Endodermal cell (in vitro differentiated cells): ENCODE measurements around the gene PSD2. TPM values are rescaled to one million over a fixed set of nuclear protein-coding genes. Genes with fewer than 3 reads are reported as not detected.

Source experiments
- DNase-seq: peaks from one replicate; pipeline ENCODE4 v3.0.0-alpha.2; 2017
- H3K27ac ChIP-seq: 2 replicates; pipeline ENCODE4 v1.5.1; 2013; ENCODE audit warnings: mild to moderate bottlenecking, low read depth, low read length, moderate library complexity
- H3K27me3 ChIP-seq: 2 replicates; pipeline ENCODE4 v1.6.1; 2013; ENCODE audit warnings: mild to moderate bottlenecking, low read length, moderate library complexity; ENCODE audit not compliant: insufficient read depth, control insufficient read depth, poor library complexity, severe bottlenecking
- H3K36me3 ChIP-seq: 2 replicates; pipeline ENCODE4 v1.7.0; 2013; ENCODE audit warnings: mild to moderate bottlenecking, low read length, moderate library complexity; ENCODE audit not compliant: control insufficient read depth, insufficient read depth
- H3K4me1 ChIP-seq: one replicate; pipeline ENCODE4 v1.7.0; 2013; ENCODE audit warnings: low read length; ENCODE audit not compliant: control insufficient read depth, insufficient read depth
- H3K4me3 ChIP-seq: 2 replicates; pipeline ENCODE4 v1.5.1; 2013; ENCODE audit warnings: mild to moderate bottlenecking, low read length, moderate library complexity
- H3K9ac ChIP-seq: 2 replicates; pipeline ENCODE4 v1.6.1; 2013; ENCODE audit warnings: mild to moderate bottlenecking, low read length, moderate library complexity; ENCODE audit not compliant: poor library complexity, severe bottlenecking; ENCODE audit errors: extremely low read depth
- H3K9me3 ChIP-seq: 2 replicates; pipeline ENCODE4 v1.6.1; 2013; ENCODE audit warnings: mild to moderate bottlenecking, low read length, moderate library complexity; ENCODE audit not compliant: control insufficient read depth
- H3K27ac Mint-ChIP-seq: 2 replicates; pipeline ENCODE4 v1.8.0; 2020; ENCODE audit warnings: mixed read lengths
- H3K27me3 Mint-ChIP-seq: 2 replicates; pipeline ENCODE4 v1.8.0; 2021; ENCODE audit warnings: mild to moderate bottlenecking, mixed read lengths; ENCODE audit not compliant: insufficient read depth
- H3K36me3 Mint-ChIP-seq: 2 replicates; pipeline ENCODE4 v1.8.0; 2020; ENCODE audit warnings: low read depth, mixed read lengths
- H3K4me1 Mint-ChIP-seq: 2 replicates; pipeline ENCODE4 v1.8.0; 2020; ENCODE audit warnings: mixed read lengths
- H3K4me3 Mint-ChIP-seq: 2 replicates; pipeline ENCODE4 v1.8.0; 2020; ENCODE audit warnings: mild to moderate bottlenecking, moderate library complexity, mixed read lengths
- H3K9me3 Mint-ChIP-seq: 2 replicates; pipeline ENCODE4 v1.8.0; 2020; ENCODE audit warnings: mild to moderate bottlenecking, mixed read lengths
- CTCF ChIP-seq: fragments of 200-600 bp; sonication (generic); conservative IDR thresholded peaks from 2 replicates; pipeline ENCODE4 v1.5.0; 2021; ENCODE audit warnings: antibody characterized with exemption, mild to moderate bottlenecking
- WGBS, 2 experiments: methylation state at CpG; one replicate each; pipeline versions ENCODE4 v1.1.5 to v1.1.7; 2013; ENCODE audit warnings: missing lambda C conversion rate in 2 of 2, mixed read lengths in 1 of 2; ENCODE audit not compliant: insufficient coverage in 1 of 2, insufficient read length in 1 of 2; 5-methylcytosine and 5-hydroxymethylcytosine counted together
- total RNA-seq, 2 donors: library from RNA; stranded (reverse); fragmentation: NEBNext Ultra II Directional in 1 of 2; extraction: Animal tissue kit (Norgen Biotek cat#: 25700) in 1 of 2; gene quantifications; 2 replicates in 1 of 2; 3 replicates in 1 of 2; pipeline ENCODE4 v1.2.1, GENCODE V29; 2021

The PSD2 gene
- total RNA-seq, 2 donors from 2014 or later: 0.55 to 2.5 TPM

- no peaks in the 10 kb centered on the region for H3K4me1 Mint-ChIP-seq
- H3K27ac ChIP-seq: no peak overlapping the region
- no peak overlapping the region for H3K27ac Mint-ChIP-seq
- peak; percentile 90 for TF ChIP-seq CTCF
- H3K27me3 ChIP-seq: no peaks in the 10 kb centered on the region
- 29 to 38% methylated on average over 2 to 5 of the region's 5 CpGs for whole genome bisulfite sequencing, 2 experiments
- H3K4me1 ChIP-seq: no peaks in the 10 kb centered on the region
- no peaks in the 10 kb centered on the region for H3K9me3 Mint-ChIP-seq
- H3K9ac ChIP-seq: no peak overlapping the region
- no peaks in the 10 kb centered on the region for H3K36me3 Mint-ChIP-seq
- peaks cover 46% of the 10 kb centered on the region for H3K27me3 Mint-ChIP-seq
- DNase-seq: peak; percentile 92
- H3K4me3 Mint-ChIP-seq: no peak overlapping the region
- H3K36me3 ChIP-seq: no peaks in the 10 kb centered on the region
- H3K9me3 ChIP-seq: no peaks in the 10 kb centered on the region
- no peak overlapping the region for H3K4me3 ChIP-seq
These were observed 68.4 kb downstream of the PSD2 start for GRCh38 chr5:139863855-139864558.

GRCh38 chr5:139864716-139865483 is 69.3 kb downstream of the PSD2 start:
- Mint-ChIP-seq H3K36me3 (no peaks in the 10 kb centered on the region), H3K4me1 (no peaks in the 10 kb centered on the region), H3K27me3 (peaks cover 42% of the 10 kb centered on the region), H3K27ac (no peak overlapping the region), H3K9me3 (no peaks in the 10 kb centered on the region), H3K4me3 (no peak overlapping the region)
- H3K27me3 ChIP-seq: no peaks in the 10 kb centered on the region
- H3K9ac ChIP-seq: no peak overlapping the region
- H3K4me1 ChIP-seq: no peaks in the 10 kb centered on the region
- no peaks in the 10 kb centered on the region for H3K36me3 ChIP-seq
- H3K4me3 ChIP-seq: no peak overlapping the region
- no peaks in the 10 kb centered on the region for H3K9me3 ChIP-seq
- DNase-seq: no peak
- no peak for TF ChIP-seq CTCF
- no peak overlapping the region for H3K27ac ChIP-seq
- 89 to 100% methylated on average over 3 to 12 of the region's 12 CpGs for WGBS, 2 experiments

GRCh38 chr5:139867109-139867508 is 71.5 kb downstream of the PSD2 start:
- Mint-ChIP-seq H3K4me1 (no peaks in the 10 kb centered on the region), H3K4me3 (no peak overlapping the region), H3K36me3 (no peaks in the 10 kb centered on the region), H3K9me3 (no peaks in the 10 kb centered on the region), H3K27me3 (peaks cover 41% of the 10 kb centered on the region), H3K27ac (no peak overlapping the region)
- Histone ChIP-seq H3K36me3 (no peaks in the 10 kb centered on the region), H3K9me3 (no peaks in the 10 kb centered on the region), H3K9ac (no peak overlapping the region), H3K4me1 (no peaks in the 10 kb centered on the region), H3K27me3 (no peaks in the 10 kb centered on the region), H3K4me3 (no peak overlapping the region), H3K27ac (no peak overlapping the region)
- 64 to 67% methylated on average over 1 to 2 of the region's 2 CpGs for WGBS, 2 experiments
- no peak for TF ChIP-seq CTCF
- no peak for DNase-seq
